PFSK-1 (cell line): ENCODE data around the gene A2M.

Experiments used
- POLR2AphosphoS5 ChIP-seq: IDR thresholded peaks from 2 replicates; pipeline ENCODE4 v1.6.1; 2012; ENCODE audit warnings: low read depth, mild to moderate bottlenecking, control low read depth, low read length, moderate library complexity
- REST ChIP-seq, 2 experiments: IDR thresholded peaks; 2 replicates each; pipeline versions ENCODE4 v1.6.1 to v1.8.0; 2011 to 2012; ENCODE audit warnings: low read depth in 2 of 2, low read length in 2 of 2, control low read depth in 1 of 2, inconsistent platforms in 1 of 2, mild to moderate bottlenecking in 1 of 2, moderate library complexity in 1 of 2; ENCODE audit not compliant: insufficient read depth in 1 of 2
- SIN3A ChIP-seq: IDR thresholded peaks from 2 replicates; pipeline ENCODE4 v1.6.1; 2012; ENCODE audit warnings: mild to moderate bottlenecking, low read length, moderate library complexity, borderline replicate concordance; ENCODE audit not compliant: insufficient read depth
- TAF1 ChIP-seq: IDR thresholded peaks from 2 replicates; pipeline ENCODE4 v1.6.1; 2012; ENCODE audit warnings: low read length, control low read depth, borderline replicate concordance; ENCODE audit not compliant: insufficient read depth

- TF ChIP-seq TAF1 (no peak), POLR2AphosphoS5 (no peak), REST (IDR thresholded peaks at IDR 0.05; ENCODE audit: insufficient read depth in 1 of 2, low read depth in 2 of 2, low read length in 2 of 2) (no peak), SIN3A (no peak)
Measured at GRCh38 chr12:9106610-9107541, 8.8 kb downstream of the A2M start.
